NCI-H1105 (cell line): Measurements from ENCODE around the gene COL9A1.

ENCODE experiments used
- DNase-seq: peaks from one replicate; lab custom pipeline; 2025; lab: John Stamatoyannopoulos, UW

Gene COL9A1

DNA sequence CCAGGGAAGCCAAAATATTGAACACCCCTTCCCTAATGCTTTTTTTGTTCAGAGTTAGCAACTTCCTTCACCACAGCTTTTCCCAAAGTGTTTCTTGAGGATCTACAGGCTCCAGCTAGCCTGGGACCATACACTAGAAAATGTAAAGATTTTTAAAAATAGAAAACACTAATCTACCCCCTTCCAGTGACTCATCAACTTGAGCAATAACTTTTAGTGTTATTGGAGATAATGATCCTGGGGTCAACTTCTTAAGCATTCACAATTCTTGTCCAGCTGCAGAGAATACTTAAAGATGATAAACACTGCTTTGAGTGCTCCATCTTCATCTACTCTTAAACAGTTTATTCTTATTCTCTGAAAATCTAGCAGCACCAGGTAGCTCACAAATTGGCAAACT, 131.6 kb downstream of the COL9A1 start:
- no peak for DNase-seq

DNA sequence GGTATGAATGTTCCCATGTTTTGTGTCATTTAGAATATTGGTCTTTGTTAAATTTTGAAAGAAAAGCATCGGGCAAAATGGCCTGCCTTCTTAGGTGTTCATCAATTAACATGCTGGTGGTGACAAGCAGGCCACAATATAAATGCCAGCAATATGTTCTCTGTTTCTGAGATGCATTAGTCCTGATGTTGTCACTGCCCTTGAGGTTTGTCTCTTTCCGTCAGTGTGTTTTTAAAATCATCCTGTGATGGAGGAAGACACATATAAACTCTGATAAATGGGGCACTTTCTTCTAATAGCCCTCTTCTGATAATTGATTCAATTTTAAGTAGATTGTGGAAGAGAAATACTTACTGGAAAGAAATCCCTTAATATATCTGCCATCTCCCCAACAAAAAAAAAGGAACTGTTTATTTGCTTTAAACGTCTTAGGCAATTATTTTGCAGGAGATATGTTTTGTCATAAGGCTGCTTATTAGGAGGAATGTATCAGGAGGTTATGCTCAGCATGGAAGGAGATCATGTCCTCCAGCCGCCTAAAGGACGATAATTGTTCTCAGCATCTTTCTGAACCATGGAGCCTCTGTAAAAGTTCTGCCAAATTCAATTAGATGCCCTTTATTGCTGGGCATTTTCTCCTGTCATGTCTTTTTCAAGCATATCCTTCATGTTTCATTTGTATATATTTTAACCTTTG, 134.1 kb downstream of the COL9A1 start:
- DNase-seq = no peak
